Panc1 (cell line): ENCODE measurements around the gene FNDC10.

Source experiments
- TF ChIP-seq, protein P1 (sequence below): fragments of 450-650 bp; IDR thresholded peaks from 2 replicates; pipeline ENCODE4 v1.5.1; 2017; ENCODE audit warnings: mild to moderate bottlenecking
- TF ChIP-seq, protein P2 (sequence below), 2 experiments: IDR thresholded peaks; 2 replicates each; pipeline ENCODE4 v1.6.1; 2011 to 2012; ENCODE audit warnings: low read depth in 2 of 2, control low read depth in 1 of 2, low read length in 1 of 2, mild to moderate bottlenecking in 1 of 2, moderate library complexity in 1 of 2; ENCODE audit not compliant: insufficient read depth in 1 of 2

DNA sequence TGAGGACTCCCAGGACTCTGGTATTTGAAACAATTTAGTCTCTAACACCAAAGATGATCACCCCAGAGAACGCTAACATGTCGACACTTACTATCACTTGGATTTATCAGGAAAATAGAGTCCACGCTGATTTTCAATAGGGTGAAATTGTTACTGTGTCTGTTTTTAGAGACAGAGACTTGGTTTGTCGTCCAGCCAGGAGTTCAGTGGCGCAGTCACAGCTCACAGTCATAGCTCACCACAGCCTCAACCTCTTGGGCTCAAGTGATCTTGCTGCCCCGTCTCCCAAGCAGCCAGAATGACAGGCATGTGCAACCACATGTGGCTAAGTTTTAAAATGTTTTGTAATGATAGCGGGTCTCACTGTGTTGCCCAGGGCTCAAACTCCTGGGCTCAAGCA lies 30.6 kb downstream of the FNDC10 start:
- TF ChIP-seq, protein P1, sequence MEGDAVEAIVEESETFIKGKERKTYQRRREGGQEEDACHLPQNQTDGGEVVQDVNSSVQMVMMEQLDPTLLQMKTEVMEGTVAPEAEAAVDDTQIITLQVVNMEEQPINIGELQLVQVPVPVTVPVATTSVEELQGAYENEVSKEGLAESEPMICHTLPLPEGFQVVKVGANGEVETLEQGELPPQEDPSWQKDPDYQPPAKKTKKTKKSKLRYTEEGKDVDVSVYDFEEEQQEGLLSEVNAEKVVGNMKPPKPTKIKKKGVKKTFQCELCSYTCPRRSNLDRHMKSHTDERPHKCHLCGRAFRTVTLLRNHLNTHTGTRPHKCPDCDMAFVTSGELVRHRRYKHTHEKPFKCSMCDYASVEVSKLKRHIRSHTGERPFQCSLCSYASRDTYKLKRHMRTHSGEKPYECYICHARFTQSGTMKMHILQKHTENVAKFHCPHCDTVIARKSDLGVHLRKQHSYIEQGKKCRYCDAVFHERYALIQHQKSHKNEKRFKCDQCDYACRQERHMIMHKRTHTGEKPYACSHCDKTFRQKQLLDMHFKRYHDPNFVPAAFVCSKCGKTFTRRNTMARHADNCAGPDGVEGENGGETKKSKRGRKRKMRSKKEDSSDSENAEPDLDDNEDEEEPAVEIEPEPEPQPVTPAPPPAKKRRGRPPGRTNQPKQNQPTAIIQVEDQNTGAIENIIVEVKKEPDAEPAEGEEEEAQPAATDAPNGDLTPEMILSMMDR: no peak
- TF ChIP-seq, protein P2, sequence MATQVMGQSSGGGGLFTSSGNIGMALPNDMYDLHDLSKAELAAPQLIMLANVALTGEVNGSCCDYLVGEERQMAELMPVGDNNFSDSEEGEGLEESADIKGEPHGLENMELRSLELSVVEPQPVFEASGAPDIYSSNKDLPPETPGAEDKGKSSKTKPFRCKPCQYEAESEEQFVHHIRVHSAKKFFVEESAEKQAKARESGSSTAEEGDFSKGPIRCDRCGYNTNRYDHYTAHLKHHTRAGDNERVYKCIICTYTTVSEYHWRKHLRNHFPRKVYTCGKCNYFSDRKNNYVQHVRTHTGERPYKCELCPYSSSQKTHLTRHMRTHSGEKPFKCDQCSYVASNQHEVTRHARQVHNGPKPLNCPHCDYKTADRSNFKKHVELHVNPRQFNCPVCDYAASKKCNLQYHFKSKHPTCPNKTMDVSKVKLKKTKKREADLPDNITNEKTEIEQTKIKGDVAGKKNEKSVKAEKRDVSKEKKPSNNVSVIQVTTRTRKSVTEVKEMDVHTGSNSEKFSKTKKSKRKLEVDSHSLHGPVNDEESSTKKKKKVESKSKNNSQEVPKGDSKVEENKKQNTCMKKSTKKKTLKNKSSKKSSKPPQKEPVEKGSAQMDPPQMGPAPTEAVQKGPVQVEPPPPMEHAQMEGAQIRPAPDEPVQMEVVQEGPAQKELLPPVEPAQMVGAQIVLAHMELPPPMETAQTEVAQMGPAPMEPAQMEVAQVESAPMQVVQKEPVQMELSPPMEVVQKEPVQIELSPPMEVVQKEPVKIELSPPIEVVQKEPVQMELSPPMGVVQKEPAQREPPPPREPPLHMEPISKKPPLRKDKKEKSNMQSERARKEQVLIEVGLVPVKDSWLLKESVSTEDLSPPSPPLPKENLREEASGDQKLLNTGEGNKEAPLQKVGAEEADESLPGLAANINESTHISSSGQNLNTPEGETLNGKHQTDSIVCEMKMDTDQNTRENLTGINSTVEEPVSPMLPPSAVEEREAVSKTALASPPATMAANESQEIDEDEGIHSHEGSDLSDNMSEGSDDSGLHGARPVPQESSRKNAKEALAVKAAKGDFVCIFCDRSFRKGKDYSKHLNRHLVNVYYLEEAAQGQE (IDR thresholded peaks at IDR 0.05; ENCODE audit: insufficient read depth in 1 of 2, low read depth in 2 of 2, low read length in 1 of 2): no peak
